Activated gamma-delta T cell treated with anti-CD3 and anti-CD28 coated beads, Interleukin-2, amount 50 U/mL, for 16 hours (primary cell): ENCODE data around the gene NEK5.

Source experiments
- DNase-seq: peaks from one replicate; pipeline ENCODE4 v3.0.0-alpha.2; 2020; ENCODE audit warnings: low read depth

The NEK5 gene

DNA sequence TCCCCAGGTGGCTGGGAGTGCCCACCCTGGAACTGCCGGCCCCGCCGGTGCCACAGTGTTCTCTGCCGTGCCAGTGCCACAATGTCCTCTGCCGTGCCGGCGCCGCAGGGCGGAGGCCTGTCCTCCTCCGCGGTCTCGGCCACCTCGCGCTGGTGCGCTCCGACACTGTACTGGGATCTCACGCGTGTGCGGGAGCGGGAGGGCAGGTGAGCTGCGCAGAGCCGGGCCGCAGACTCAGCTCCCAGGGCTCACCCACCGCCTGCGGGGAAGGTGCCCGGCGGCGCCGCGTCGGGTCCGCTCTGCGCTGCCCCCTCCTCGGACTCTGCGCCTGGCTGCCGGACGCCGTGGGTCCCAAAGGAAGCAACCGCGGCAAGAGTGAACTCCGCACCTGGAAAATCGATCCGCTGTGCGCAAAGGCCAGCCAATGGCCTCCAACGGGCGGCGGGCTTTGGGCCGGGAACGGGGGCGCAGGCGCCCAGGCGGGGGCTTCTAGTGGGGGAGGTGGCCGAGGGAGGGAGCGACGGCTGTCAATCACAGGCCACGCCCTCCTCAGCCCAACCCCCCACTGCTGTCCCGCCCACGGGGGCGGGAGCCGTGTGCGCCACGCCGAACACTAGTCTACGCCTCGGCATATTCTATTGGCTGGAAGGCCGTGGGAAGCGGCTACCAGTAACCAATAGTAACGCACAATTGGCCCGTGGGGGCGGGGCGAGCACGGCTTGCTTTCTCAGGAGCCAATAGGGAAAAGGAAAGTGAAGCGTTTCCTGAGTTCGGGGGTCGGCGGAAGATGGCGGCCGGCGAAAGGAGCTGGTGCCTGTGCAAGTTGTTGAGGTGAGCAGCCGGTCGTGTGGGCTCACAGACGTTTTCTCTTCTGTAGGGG lies 117.0 kb downstream of the NEK5 start, which contains the start of gene ALG11:
Gene ALG11 (plus strand): TSS at position 767 of the 880 bp plus-strand sequence. CDS start 21 bp downstream, at position 788.
- peak; percentile 99 for DNase-seq

DNA sequence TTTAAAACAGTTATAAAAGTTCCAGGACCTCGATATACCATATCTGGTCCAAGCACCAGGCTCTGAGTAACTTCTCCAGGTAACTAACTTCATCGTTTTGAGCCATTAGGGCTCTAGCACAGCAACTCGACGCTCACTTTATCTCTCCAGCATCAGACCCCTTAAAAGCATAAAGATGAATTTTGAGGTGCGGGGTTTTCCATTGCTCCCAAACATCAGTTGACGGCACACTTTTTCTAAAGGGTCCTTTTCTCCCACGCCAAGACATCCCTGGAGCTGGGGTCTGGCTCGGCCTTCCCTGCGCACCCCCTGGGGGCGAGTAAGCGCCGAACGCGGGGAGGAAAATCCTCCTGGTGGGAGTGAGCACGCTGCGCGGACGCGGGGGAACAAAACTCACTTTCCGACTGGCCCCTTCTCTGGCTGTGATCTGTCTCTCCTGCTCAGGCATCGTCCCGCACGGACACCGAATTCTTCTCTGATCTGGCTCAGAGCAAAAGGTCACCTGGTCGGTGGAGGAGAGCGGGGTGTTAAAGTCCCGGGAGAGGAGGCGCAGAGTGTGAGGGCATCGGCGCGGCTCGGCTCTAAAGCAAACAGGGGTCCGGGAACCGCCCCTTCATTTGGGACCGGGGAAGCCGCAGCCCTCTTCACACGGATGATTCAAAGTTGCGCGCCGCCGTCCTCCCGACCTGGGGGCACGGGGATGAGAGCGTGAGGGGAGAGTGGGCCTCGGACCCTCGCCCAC lies 117.8 kb downstream of the NEK5 start, which contains the start of gene ATP7B:
Gene ATP7B (minus strand): TSS at position 561 of the 742 bp plus-strand sequence. CDS start 113 bp downstream, at position 448.
- DNase-seq: no peak

DNA sequence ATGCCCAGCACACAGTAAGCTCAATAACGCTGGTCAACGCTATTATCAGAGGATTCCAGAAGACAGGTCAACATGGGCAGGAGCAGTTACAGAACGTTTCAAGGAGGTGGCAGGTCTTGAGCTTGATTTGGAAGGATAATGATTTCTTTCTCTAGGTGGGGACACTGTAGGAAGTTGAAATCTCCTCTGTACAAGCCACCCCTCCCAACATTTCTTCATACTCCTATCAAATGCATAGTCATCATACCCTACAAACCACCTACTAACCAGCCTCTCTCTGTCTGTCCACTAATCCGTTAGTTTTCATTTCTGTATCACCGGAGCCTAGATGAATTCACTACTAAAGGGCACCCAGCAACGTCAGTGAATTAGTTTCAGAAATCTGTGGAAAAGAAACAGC lies 118.9 kb downstream of the NEK5 start:
- no peak for DNase-seq

DNA sequence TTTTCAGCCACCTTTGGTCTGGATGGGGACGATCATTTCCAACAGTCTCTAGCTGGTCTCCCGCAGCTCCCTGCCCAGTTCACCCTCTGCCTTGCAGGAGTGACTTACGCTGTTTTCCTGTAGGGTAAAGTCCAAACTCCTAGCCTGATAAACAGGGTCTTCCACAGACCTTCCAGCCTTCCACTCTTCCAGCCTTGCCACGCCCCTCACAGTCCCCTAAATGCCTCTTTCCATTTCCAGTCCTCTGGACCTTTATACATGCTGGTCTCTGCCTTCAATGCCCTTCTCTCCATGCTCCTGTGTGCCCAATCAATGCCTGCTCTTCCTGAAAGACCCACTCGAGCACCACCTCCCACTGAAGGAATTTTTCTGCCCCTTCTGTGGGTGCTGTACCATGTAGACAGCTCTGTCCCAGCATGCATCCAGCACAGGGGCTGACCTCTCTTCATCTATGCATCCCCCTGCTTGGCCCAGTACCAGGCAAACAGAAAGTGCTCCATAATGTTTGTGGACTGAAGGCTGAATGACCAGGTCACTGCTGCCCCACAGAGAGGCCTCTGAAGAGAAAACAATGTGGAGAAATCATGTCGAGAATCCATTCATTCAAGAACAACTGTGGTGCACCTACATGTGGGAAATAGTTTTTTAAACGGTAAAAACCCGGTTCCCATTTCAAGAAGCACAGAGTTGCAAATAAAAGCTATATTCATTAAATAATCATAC lies 122.2 kb downstream of the NEK5 start:
- no peak for DNase-seq

DNA sequence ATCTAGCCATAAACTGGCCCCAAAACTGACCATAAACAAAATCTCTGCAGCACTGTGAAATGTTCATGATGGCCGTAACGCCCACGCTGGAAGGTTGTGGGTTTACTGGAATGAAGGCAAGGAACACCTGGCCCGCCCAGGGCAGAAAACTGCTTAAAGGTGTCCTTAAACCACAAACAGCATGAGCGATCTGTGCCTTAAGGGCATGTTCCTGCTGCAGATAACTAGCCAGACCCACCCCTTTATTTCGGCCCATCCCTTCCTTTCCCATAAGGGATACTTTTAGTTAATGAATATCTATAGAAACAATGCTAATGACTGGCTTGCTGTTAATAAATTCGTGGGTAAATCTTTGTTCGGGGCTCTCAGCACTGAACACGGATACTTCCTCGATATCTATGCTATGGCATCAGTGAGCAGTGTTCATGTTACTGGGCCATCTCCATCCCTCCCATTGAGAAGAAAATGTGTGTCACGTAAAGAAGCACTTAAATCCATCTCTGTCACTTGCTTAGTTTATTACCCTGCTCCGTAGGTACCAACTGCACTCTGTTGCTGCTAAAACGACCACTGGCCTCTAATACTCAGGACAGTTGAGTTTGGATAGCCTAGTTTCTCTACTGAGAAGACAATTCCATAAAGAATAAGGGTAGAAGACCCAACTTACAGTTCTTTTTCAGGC lies 122.9 kb downstream of the NEK5 start:
- DNase-seq: no peak

DNA sequence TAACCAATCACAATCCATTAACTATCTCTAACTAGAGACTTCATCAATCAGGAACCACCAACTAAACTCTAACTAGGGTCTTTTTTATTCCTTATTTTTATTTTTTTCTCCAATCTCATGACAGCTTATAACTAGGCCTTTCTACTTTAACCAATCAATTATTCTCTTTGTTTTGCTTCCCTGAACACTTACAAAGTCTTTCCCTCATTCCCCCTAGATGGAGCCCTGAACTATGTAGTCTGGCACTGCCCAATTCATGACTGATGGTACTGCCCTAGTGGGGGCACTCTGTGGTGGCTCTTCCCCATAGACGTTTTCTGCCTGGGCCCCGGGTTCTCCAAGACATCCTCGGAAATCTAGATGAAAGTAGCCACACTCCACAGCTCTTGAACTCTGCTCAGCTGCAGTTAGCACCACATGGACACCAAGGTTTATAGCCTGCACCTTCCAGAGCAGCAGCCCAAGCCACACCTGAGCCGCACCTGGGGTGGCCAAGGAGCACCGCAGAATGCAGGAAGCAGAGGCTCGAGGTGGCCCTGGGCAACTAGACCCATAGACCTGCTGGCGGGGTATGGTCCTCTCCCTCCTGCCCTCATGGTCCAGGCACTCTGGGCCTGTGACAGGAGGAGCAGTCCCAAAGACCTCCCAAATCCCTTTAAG lies 124.2 kb downstream of the NEK5 start:
- DNase-seq: no peak

DNA sequence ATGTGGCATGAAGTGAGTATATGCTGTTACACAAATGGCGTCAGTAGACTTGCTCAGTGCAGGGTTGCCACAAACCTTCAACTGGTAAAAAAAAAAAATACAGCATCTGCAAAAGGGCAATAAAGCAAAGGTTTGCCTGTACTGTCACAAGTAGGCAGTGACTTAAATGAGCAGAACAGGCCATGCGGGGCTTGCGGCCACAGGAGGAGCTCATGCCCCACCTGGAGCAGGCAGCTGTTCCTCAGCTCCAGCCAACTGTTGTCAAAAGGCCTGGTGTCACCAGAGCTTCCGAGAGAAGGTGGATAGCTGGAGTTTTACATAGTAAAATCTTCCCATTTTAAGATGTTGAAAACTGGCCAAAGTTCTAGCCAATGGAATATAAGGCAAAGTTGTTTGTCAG lies 125.3 kb downstream of the NEK5 start:
- DNase-seq: no peak

DNA sequence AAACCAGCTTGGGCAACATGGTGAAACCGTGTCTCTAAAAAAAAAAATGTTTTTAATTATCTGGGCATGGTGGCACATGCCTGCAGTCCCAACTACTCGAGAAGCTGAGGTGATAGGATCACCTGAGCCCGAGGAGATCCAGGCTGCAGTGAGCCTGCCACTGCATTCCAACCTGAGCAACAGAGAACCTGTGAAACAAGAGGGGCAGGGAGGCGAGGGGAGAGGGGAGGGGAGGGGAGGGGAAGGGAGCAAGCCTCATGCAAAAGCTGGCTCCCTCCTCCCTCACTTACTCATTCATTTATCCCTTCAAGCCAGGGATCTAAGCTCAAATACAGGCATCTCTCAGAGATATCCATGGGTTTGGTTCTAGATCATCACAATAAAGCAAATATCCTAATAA lies 126.5 kb downstream of the NEK5 start:
- DNase-seq: no peak

DNA sequence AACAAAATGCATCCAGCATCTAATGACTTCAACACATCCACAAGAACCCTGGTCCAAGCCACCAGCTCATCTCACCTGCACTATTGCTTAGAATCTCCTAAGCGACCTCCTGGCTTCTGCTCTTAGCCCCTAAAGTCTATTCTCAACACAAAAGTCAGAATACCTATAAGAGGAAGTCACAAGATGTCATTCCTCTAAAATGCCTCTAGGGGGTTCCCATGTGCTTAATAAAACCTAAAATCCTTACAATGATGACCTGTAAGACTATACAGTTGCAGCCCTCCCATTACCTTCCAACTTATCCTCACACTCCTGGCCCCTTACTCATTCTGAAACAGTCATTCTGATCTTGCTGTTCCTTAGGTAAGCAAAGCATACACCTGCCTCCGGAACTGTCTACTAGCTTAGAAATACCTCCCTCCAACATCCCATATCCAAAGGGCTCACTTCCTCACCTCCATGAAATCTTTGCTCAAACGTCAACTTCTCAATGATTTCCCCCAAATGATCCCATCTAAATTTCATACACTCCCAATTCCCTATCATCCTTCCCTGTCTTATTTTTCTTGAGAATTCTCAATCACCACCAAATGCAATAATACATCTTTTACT lies 127.6 kb downstream of the NEK5 start:
- no peak for DNase-seq

DNA sequence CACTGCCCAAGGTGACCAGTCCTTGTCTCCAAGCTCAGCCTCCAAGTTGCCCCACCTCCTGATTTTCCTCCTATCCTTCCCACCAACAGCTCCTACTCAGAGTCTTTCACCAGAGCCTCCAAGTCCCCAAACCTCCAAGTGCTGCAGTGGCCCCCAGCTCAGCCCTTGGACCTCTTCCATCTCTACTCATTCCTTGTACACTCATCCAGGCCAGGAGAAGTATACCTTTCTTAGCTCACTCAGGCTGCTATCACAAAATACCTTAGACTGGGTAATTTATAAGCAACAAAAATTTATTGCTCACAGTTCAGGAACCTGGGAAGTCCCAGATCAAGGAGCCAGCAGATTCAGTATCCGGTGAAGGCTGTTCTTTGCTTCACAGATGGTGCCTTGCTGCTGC lies 129.0 kb downstream of the NEK5 start:
- no peak for DNase-seq

DNA sequence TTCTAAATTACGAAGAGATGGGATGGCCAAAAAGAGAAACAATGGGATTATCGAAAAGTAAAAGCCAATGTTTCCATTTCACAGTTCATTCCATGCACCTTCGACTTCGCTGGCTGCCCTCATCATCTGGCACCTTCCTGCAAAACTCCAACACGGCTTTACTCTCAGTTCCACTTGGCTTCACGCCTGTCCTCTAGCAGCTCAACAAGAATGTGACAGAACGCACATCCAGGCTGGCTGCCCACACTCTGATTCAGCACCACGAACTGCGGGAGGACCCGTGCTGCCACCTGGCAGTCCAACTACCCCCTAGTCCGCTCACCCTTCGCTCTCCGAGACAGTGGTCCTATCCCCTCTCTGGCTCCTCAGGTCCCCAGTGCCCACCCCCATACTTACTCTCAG lies 129.4 kb downstream of the NEK5 start:
- no peak for DNase-seq

DNA sequence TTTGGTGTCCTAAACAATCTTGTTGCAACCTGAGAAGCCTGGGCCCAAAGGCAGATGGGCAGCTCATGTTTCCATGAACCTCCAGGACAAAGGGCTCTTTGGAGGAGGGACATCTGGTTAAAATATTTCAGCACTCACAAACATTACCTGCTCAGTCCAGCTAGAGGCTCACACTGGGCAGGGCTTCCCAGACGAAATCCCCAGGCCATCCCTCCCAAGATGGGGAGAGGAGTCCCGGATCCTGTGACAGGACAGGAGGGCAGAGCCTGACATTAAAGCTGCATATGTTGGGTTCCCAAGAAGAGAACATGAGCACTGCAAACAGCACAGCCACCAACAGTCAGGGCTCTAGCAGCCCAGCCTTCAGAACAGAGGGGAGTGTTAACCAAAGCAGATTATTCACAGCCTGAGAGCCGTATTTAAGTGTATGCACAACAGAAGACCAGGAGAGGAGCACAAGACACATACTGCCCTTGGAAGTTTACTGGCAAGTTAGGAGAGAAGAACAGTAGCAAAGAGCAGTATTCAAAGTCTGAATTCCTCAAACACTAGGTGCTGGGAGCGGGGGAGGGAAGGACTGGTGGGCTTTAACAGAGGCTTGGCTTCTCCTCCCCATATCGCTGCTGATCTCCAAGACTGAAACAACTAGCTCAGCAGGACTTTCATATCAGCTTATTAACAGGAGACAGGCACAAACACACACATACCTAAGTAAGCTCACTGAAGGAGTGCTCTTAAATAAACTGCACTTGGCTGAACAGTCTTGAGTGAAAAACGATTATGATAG lies 130.0 kb downstream of the NEK5 start:
- no peak for DNase-seq

DNA sequence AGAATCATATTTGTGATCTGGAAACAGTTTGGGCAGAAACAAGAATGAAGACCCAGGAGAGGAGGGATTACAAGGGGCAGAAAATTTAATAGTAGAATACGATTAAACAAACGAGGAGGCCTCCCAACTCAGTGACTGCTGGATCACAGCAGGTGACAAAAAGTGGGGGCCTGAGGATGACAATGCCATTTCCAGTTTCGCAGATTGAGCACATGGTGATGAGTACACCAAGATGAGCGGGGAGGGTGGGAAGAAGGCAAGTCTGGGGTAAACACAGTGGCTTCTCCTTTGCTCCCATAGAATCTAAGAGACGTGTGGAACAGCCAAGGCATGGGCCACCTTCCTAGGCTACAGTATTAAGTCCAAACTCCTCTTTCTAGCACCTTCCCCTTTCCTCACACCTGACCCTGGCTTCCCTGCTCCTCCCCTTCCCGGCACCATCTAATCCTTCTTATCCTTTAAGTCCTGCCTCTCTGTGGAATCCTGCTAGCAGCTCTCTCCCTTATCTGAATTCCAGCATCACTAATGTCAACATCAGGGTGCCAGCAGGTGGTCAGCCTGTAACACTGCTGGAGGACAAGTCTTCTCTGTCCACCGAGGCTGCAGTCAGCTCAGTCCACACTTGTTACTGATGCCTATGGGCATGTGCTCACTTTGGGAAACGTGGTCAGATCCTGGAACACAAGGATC lies 131.1 kb downstream of the NEK5 start:
- no peak for DNase-seq

DNA sequence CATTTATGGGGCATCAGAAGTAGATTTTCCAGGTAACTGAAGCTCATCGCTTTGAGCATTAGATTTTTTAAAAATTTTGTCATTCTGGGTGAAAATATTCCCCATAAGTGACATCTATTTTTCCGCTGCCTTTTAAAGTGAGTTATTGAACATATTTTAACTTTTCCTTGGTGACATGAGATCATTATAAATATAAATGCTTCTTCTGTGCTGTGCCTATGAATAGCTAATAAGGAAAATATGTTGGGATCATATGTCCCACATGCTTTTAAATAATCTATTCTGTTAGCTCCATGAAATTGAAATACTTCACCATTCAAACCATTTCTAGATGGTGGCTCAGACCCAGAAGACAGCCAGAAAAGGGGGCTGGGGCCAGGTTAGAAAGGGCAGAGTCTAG lies 131.7 kb downstream of the NEK5 start:
- DNase-seq: no peak

DNA sequence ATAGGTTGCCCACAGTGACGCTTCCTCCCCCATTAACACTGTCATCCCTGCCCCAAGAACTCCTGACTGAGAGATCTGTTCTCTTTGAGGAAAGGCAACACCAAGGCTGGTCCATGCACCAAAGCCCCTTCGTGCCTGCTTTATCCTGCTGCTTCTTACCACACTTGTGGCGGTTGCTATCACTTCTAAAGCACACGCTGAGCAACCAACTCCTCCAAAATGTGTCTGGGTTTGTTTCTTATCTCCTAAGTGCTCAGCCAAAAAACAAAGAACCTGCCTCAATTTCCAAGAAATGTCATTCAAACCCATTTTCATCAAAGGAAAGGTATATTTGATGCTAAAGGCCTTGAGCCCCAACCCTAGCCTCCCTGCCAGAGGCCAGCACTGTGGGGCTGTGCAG lies 132.2 kb downstream of the NEK5 start:
- no peak for DNase-seq

DNA sequence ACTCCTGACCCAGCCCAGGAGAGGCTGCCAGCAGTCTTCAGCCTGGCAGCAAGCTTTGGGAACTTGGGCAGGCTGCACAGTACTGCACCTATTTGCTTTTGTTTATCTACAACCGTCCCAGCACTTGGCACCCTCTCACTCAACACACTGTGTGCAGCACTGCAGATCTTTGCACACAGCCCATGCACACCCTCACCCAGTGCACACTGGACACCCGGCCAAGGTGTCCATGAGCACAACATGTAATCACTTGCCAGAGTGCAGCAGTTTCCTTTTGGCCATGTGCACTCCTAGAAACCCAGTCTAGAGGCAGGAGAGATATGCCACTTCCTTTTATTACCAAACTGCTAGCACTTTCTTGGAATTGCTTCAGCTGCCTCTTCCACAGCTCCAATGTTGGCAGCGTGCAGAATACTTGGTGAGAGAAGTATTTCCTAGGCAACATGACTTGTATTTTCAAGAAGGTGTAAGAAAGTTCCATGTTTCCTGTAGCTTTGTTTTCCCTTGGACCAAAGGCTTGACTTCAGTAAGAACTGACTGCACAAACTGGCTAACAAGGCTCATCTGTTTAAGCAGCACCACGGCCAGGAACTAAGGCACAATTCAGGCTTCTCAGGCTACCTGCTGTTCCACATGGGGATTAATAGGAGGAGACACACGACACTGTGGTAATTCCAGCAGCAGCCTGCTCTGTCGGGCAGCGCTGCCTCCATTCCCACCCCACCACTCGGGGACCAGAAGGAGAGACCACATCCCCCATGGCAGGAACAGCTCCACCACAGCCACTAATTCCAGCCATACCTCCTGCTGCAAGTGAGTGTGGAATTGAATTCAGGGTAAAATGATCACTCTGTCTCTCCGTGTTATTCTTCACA lies 133.0 kb downstream of the NEK5 start:
- no peak for DNase-seq

DNA sequence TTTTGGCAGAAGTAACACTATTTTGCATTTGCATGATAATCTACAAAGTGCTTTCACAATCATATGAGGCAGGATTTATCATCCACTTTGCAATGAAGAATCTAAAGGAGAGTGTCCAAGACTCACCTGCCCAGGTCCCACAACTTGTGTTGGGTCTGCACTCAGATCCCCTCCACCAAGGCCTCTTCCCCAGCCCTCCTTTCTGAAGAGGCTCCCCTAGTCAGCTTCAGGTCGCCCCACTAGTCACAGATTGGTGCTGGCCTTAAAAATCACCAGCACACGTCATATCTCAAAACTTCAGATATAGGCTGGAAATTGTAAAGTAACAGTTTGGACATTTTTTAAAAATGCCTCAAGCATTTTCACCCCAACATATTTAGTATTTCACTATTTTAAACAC lies 135.2 kb downstream of the NEK5 start:
- DNase-seq: no peak

DNA sequence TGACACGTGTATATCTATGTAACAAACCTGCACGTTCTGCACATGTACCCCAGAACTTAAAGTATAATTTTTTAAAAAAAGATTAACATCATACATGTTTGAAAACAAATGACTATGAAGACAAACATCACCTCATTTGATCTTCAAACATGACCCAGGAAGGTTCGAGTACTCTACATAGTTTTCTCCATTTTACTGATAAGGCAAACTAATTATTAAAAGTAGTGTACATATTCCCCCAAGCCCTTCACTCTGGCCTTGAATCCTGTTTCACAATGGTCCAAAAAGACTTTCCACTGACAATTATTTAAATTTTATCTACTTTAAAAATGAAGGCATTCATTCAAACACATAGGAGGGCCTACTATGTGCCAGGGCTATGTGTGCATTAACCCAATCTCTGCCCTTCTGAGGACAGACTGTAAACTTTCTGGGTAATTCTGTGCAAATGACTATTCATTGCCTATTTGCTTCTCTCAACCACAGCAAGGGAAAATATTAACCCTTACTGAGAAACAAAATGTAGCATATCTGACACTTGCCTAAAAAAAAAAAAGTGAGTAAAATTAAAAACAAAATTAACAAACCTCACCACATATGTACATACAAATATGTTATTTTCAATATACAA lies 139.8 kb downstream of the NEK5 start:
- DNase-seq: no peak
